LNCaP clone FGC (cell line): ENCODE measurements around the gene ANP32A.

Experiments
- DNase-seq: peaks from one replicate; pipeline ENCODE4 v3.0.0-alpha.2; 2011; ENCODE audit warnings: low read depth
- H3K4me3 ChIP-seq: 2 replicates; pipeline ENCODE4 v1.5.1; 2011; ENCODE audit warnings: mild to moderate bottlenecking, low read depth, low read length, control low read depth
- TF ChIP-seq, protein P1 (sequence below): IDR thresholded peaks from 2 replicates; pipeline ENCODE4 v1.5.1; 2012; ENCODE audit warnings: mild to moderate bottlenecking; ENCODE audit not compliant: control insufficient read depth, insufficient read depth; ENCODE audit errors: extremely low read depth

Gene ANP32A

GRCh38 chr15:68789091-68789490 is 31.6 kb downstream of the ANP32A start:
- H3K4me3 ChIP-seq: no peak overlapping the region
- no peak for DNase-seq
- TF ChIP-seq, protein P1, sequence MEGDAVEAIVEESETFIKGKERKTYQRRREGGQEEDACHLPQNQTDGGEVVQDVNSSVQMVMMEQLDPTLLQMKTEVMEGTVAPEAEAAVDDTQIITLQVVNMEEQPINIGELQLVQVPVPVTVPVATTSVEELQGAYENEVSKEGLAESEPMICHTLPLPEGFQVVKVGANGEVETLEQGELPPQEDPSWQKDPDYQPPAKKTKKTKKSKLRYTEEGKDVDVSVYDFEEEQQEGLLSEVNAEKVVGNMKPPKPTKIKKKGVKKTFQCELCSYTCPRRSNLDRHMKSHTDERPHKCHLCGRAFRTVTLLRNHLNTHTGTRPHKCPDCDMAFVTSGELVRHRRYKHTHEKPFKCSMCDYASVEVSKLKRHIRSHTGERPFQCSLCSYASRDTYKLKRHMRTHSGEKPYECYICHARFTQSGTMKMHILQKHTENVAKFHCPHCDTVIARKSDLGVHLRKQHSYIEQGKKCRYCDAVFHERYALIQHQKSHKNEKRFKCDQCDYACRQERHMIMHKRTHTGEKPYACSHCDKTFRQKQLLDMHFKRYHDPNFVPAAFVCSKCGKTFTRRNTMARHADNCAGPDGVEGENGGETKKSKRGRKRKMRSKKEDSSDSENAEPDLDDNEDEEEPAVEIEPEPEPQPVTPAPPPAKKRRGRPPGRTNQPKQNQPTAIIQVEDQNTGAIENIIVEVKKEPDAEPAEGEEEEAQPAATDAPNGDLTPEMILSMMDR: no peak

GRCh38 chr15:68788264-68788624 is 32.5 kb downstream of the ANP32A start:
- no peak for DNase-seq
- TF ChIP-seq, protein P1: no peak
- H3K4me3 ChIP-seq: peak overlapping the region; percentile 18; the same call in 1 of the 2 replicates

DNA sequence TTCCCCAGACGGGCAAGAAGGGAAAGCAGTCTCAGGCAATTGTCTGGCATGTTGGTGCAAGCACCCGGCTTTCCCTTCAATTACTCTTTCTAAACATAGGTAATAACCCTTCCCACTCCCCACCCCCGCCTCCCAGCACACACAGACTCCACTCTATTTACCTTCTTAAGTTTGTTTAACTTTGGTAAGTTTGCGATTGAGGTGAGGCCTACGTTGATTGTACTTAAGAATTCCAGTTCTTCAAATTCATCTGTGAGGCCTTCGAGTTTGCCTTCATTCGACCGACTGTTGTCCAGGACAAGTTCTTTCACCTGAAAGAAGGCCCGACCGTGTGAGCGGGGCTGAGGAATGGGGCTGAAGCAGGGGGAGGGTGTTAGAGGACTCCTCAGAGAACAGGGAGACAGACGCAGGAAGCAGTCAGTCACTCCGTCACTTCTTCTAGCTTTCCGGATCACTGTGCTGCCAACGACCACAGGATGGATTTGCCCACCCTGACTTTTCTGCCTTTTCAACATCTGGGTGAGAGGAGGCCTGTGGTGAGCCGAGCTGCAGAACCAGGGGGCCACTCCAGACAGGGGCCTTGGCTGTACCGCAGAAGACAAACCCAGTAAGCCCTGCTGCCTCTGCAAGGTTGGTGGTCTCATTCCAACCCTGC is 33.0 kb downstream of the ANP32A start:
- TF ChIP-seq, protein P1: no peak
- H3K4me3 ChIP-seq: peak overlapping the region; percentile 18
- DNase-seq: peak; percentile 83

DNA sequence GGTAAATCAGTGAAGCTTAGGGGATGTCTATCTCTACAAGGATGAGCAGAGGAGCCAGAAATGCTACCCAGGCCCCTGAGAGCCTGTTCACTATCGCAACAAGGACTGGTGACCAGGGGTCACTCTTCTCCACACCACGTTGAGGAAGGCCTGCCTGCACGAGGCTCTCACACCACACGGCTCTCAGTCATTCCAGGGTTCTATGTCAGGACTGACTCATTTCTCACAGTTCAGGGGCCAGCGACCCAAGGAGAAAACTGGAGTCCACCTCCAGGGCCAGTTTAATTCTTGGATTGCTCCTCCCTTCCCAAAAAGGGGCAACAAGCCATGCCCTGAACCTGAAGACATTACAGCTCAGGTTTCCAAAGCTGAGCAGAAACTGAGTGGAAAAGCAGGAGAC is 33.9 kb downstream of the ANP32A start:
- DNase-seq: no peak
- H3K4me3 ChIP-seq: no peak overlapping the region
- TF ChIP-seq, protein P1: no peak

DNA sequence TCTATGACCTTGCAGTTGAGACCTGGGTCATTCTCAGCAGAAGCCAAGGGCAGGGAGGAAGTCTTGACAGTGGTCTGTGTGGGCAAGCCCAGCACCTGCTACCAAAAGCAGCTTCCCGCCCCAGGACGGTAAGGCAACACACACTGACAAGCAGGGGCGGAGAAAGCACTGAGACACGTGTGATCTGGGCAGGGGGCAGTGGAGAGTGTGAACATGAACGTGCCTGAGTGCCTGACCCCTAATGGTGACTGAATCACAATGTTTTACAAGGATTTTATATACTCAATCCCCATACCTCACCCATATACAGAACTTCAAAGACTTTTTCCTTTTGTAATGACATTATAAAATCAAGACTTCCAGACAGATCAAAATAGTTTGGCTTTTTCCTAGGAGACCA is 35.2 kb downstream of the ANP32A start:
- no peak for DNase-seq
- TF ChIP-seq, protein P1: no peak
- no peak overlapping the region for H3K4me3 ChIP-seq

GRCh38 chr15:68784206-68784605 is 36.5 kb downstream of the ANP32A start:
- TF ChIP-seq, protein P1: no peak
- no peak overlapping the region for H3K4me3 ChIP-seq
- no peak for DNase-seq
